SU-DHL-6 (cell line): Measurements from ENCODE around the gene PDZRN3.

Experiments
- CTCF ChIP-seq: fragments of 200-600 bp; sonication (generic); IDR thresholded peaks from one replicate; pipeline ENCODE4 v1.5.1; 2017; ENCODE audit warnings: antibody characterized with exemption, mild to moderate bottlenecking, low read length, moderate library complexity; ENCODE audit not compliant: insufficient read depth, poor library complexity, severe bottlenecking
- EZH2phosphoT487 ChIP-seq: fragments of 200-600 bp; sonication (generic), shearing (Covaris generic); conservative IDR thresholded peaks from 2 replicates; pipeline ENCODE4 v1.6.1; 2018; ENCODE audit warnings: mild to moderate bottlenecking, antibody characterized with exemption, low read length, moderate library complexity, mixed read lengths

GRCh38 chr3:73509816-73510215 is 114.9 kb downstream of the PDZRN3 start:
- TF ChIP-seq CTCF (no peak), EZH2phosphoT487 (no peak)
